Right atrium auricular region (tissue), 2 donors: ENCODE data around the gene SF3B6. TPM values are rescaled to one million over a fixed set of nuclear protein-coding genes. Genes with fewer than 3 reads are reported as not detected.
A peak's percentile ranks its signal among the peaks of the same experiment; 100 is the strongest.

Experiments used
- DNase-seq: peaks from one replicate; pipeline ENCODE4 v3.0.0-alpha.2; 2019; ENCODE audit warnings: low spot score
- H3K27ac ChIP-seq, 2 donors: fragments of 200-600 bp; sonication (generic); 1 replicate in 1 of 2; 2 replicates in 1 of 2; pipeline ENCODE4 v1.5.1; 2016 to 2019
- H3K27me3 ChIP-seq, 2 donors: fragments of 200-600 bp; sonication (generic); one replicate each; pipeline versions ENCODE4 v1.5.1 to v1.6.0; 2017 to 2019
- H3K36me3 ChIP-seq: fragments of 200-600 bp; sonication (generic); one replicate; pipeline ENCODE4 v1.5.1; 2016
- H3K4me1 ChIP-seq, 2 donors: fragments of 200-600 bp; sonication (generic); one replicate each; pipeline versions ENCODE4 v1.5.1 to v1.6.0; 2017 to 2019
- H3K4me3 ChIP-seq, 2 donors: fragments of 200-600 bp; sonication (generic); 1 replicate in 1 of 2; 2 replicates in 1 of 2; pipeline ENCODE4 v1.5.1; 2017 to 2019; ENCODE audit warnings: mild to moderate bottlenecking in 1 of 2, moderate library complexity in 1 of 2
- H3K9me3 ChIP-seq, 2 donors: fragments of 200-600 bp; sonication (generic); one replicate each; pipeline ENCODE4 v1.5.1; 2019
- total RNA-seq, 2 donors: library from RNA; depleted of rRNA; stranded (reverse); fragments of >200 nt; gene quantifications; one replicate each; pipeline ENCODE4 v1.1.0, GENCODE V29; 2016
- TF ChIP-seq, protein P1 (sequence below), 2 donors: fragments of 200-600 bp; sonication (generic); IDR thresholded peaks; one replicate each; pipeline ENCODE4 v1.5.1; 2019; ENCODE audit warnings: antibody characterized with exemption in 2 of 2

Gene SF3B6
- total RNA-seq, 2 donors from 2014 or later, result 71.2 to 74.8 TPM

DNA sequence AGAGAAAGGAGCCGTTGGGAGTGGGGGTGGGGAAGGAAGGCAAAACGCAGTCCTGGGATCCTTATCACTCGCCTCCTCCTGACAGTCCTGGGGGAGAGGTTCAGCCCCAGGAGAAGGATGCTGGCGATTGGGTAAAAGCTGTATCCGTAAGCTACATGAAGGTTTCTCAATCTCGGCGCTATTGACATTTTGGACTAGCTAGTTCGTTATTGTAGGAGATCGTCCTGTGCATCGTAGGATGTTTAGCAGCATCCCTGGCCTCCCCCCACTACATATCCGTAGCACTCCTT is 9.0 kb upstream of the SF3B6 start:
- no peaks in the 10 kb centered on the region for H3K27me3 ChIP-seq
- H3K9me3 ChIP-seq, result no peaks in the 10 kb centered on the region
- TF ChIP-seq, protein P1, sequence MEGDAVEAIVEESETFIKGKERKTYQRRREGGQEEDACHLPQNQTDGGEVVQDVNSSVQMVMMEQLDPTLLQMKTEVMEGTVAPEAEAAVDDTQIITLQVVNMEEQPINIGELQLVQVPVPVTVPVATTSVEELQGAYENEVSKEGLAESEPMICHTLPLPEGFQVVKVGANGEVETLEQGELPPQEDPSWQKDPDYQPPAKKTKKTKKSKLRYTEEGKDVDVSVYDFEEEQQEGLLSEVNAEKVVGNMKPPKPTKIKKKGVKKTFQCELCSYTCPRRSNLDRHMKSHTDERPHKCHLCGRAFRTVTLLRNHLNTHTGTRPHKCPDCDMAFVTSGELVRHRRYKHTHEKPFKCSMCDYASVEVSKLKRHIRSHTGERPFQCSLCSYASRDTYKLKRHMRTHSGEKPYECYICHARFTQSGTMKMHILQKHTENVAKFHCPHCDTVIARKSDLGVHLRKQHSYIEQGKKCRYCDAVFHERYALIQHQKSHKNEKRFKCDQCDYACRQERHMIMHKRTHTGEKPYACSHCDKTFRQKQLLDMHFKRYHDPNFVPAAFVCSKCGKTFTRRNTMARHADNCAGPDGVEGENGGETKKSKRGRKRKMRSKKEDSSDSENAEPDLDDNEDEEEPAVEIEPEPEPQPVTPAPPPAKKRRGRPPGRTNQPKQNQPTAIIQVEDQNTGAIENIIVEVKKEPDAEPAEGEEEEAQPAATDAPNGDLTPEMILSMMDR (IDR thresholded peaks at IDR 0.05), result no peak
- no peak for DNase-seq
- peaks cover 0 to 18% of the 10 kb centered on the region in 2 donors for H3K4me1 ChIP-seq
- peak overlapping the region; percentile 83 to 90 for H3K27ac ChIP-seq
- peak overlapping the region; percentile 50 to 63 for H3K4me3 ChIP-seq
- H3K36me3 ChIP-seq, result peaks cover 6% of the 10 kb centered on the region

DNA sequence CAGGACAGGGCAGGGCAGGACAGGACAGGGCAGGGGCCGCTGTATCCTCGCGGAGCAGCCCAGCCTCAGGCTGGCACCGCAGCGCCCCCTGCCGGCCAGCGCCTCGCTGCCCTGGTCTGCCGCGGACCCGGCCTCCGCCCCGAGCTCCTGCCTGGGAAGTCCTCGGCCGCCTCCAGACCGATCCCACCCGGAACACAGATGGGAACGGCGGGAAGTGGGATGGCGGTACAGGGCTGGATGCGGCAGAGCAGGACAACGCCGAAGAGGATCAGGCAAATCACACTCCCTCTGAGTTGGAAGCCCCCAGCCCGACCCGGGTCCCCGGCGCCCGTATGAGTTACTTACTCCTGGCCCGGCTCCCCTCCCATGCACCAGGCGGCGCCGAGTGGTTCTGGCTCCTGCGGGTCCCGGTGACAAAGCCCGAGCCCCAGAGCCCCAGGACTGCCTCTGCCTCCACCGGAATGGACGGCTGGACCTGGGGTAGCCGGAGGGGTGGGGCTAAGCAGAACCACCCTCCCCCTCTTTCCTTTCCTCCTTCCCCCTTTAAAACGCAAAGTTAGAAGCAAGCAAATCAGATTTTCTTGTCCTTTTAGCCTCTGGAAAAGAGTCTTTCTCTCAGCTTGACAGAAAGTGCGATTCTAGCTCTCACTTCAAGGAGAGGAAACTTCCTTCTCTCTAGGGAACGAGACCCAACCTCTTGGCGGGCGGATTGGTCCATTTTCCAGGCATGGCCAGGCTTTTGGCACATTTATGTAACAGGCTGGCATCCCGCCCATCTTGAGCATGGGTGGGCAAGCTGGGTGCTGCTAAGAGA is 8.5 kb upstream of the SF3B6 start, which contains the start of gene TP53I3:
Gene TP53I3, minus strand, starts transcription at position 449 of the 814 bp plus-strand sequence. CDS start 508 bp downstream, outside the sequence.
- H3K4me3 ChIP-seq, result peak within 1 kb of the TSS; percentile 50 to 63
- TF ChIP-seq, protein P1 (IDR thresholded peaks at IDR 0.05), result peak; percentile 97 to 98
- DNase-seq, result peak; percentile 88
- peak within 1 kb of the TSS; percentile 83 to 90 for H3K27ac ChIP-seq
- peaks cover 6% of the 10 kb centered on the region for H3K36me3 ChIP-seq
- no peaks in the 10 kb centered on the region for H3K9me3 ChIP-seq
- no peaks in the 10 kb centered on the region for H3K27me3 ChIP-seq
- H3K4me1 ChIP-seq, result peaks cover 0 to 18% of the 10 kb centered on the region in 2 donors

DNA sequence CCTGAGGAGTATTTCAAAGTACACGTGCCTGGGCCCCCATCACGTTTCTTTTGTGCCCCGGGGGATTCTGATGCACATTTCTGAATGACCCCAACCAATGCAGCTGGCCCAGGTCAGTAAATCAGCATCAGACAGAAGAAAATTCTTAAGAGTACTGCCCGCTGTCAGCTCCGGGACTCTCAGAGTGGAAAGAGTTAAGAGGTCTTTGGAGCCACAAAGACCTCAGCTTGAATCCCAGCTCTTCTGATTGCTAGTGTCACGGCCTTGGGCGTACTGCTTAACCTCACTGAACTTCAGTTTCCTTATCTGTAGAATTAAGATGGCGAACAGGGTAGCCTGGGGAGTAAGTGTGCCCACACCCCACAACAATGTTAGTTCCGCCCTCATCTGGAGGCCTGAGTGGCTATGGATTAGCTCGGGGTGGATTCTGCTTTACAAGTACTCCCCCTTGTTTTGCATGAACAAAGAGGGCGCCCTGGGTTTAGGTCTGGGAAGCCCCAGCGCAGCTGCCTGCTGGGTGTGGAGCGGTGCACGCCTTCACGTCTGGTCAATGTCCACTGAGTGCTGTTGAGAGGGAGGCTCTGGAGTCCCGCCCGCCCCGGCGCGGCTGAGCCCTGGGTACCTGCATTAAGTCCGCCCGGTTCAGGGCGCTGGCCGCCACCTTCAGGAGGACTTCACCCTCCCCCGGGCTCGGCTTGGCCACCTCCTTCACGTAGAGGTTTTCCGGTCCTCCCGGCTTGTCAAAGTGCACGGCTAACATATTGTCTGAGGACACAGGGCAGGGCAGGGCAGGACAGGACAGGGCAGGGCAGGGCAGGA is 7.7 kb upstream of the SF3B6 start:
- H3K36me3 ChIP-seq, result peaks cover 6% of the 10 kb centered on the region
- TF ChIP-seq, protein P1 (IDR thresholded peaks at IDR 0.05), result no peak
- peaks cover 0 to 18% of the 10 kb centered on the region in 2 donors for H3K4me1 ChIP-seq
- no peaks in the 10 kb centered on the region for H3K9me3 ChIP-seq
- DNase-seq, result peak; percentile 81
- peak overlapping the region; percentile 83 to 90 for H3K27ac ChIP-seq
- peak overlapping the region; percentile 50 to 63 for H3K4me3 ChIP-seq
- no peaks in the 10 kb centered on the region for H3K27me3 ChIP-seq

DNA sequence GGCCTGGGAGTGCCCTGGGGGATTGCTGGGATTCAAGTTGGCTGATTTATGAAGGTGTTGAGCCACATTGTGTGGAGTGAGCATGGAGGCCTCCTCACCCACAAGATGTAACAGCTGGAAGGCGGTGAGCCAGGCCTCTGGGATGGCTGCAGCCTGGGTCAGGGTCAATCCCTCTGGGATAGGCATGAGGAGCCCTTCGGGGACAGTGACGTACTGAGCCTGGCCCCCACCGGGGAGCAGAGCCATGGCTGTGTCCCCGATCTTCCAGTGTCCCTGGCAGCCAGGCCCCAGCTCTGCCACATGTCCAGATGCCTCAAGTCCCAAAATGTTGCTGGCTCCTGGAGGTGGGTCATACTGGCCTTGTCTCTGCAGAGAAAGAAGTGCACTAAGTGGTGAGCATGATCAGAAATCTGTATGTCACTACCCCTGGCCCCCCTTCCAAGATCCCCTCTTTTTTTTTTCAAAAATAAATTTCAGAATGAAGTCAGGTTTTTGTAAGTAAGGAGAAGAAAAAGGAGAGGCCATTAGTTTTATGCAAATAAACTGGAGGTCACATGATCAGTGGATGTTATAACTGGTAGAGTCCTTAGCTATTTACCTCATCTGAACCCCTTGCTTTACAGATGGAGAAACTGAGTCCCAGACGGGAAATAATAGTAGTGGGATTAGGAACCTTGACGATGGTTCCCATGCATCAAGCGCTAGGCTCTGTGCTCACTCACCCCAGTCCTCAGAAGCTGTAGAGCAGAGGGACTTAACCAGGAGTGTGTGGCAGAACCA is 6.9 kb upstream of the SF3B6 start:
- peaks cover 6% of the 10 kb centered on the region for H3K36me3 ChIP-seq
- peak overlapping the region; percentile 83 to 90 for H3K27ac ChIP-seq
- H3K4me3 ChIP-seq, result peak overlapping the region; percentile 50 to 63
- H3K9me3 ChIP-seq, result no peaks in the 10 kb centered on the region
- TF ChIP-seq, protein P1 (IDR thresholded peaks at IDR 0.05), result no peak
- H3K27me3 ChIP-seq, result no peaks in the 10 kb centered on the region
- peaks cover 0 to 18% of the 10 kb centered on the region in 2 donors for H3K4me1 ChIP-seq
- no peak for DNase-seq

DNA sequence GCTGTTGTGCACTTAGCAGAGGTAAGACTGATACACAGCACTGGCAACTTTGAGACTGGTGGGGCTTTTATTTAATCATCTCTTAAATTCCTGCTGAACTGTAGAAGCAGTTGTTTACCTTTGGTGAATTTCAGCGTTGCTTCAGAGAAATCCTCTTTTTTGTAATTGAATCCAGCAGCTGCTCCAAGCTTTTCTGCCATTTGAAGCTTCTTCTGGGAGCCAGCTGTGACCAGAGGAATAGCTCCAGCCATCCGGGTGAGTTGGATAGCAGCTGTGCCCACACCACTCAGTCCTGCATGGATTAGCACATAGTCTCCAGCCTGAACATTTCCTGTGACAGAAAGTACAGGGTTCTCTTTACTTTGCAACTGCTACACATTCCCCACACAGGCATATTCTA is 4.6 kb upstream of the SF3B6 start:
- Histone ChIP-seq H3K4me3 (no peak overlapping the region), H3K27ac (no peak overlapping the region), H3K4me1 (peaks cover 0 to 29% of the 10 kb centered on the region in 2 donors), H3K9me3 (no peaks in the 10 kb centered on the region), H3K27me3 (no peaks in the 10 kb centered on the region), H3K36me3 (peaks cover 6% of the 10 kb centered on the region)
- DNase-seq, result no peak
- TF ChIP-seq, protein P1 (IDR thresholded peaks at IDR 0.05), result no peak
